ENCODE measurements around the gene GRIK1. TPM values are rescaled to one million over a fixed set of nuclear protein-coding genes. Genes with fewer than 3 reads are reported as not detected.

GRIK1 gene
- total RNA-seq, 1 experiment from 2014 or later: not detected

- CTCF ChIA-PET: no interaction called here
- intact Hi-C loops (cut with micrococcal nuclease; ENCODE audit: unreplicated experiment): no loop called here
- H3K9me3 Mint-ChIP-seq (ENCODE audit: unreplicated experiment): no peaks in the 10 kb centered on the region
- no peaks in the 10 kb centered on the region for H3K27me3 ChIP-seq (replicated peaks; ENCODE audit: control insufficient read depth, insufficient read depth, low read length)
- H3K27ac Mint-ChIP-seq (ENCODE audit: unreplicated experiment): no peak overlapping the region
- POLR2A ChIA-PET: no interaction called here
- H3K4me1 Mint-ChIP-seq (ENCODE audit: low read depth, unreplicated experiment): no peaks in the 10 kb centered on the region
- H3K4me1 ChIP-seq: no peaks in the 10 kb centered on the region
- no peak for DNase-seq
- H3K4me3 ChIP-seq (ENCODE audit: low read depth, low read length): no peak overlapping the region
- peaks cover 24% of the 10 kb centered on the region for H3K27me3 Mint-ChIP-seq (ENCODE audit: insufficient read depth, unreplicated experiment)
- no peaks in the 10 kb centered on the region for H3K36me3 Mint-ChIP-seq (ENCODE audit: insufficient read depth, unreplicated experiment)
- no peaks in the 10 kb centered on the region for H3K9me3 ChIP-seq
- no peak for TF ChIP-seq CTCF (IDR thresholded peaks at IDR 0.05; ENCODE audit: insufficient read depth in 1 of 2, low read depth in 1 of 2, low read length in 1 of 2, severe bottlenecking in 1 of 2, unreplicated experiment in 1 of 2)
- BruUV-seq (replicated peaks): no TSS peak
- H3K4me3 Mint-ChIP-seq (ENCODE audit: unreplicated experiment): no peak overlapping the region
- no peaks in the 10 kb centered on the region for H3K36me3 ChIP-seq (ENCODE audit: control insufficient read depth, insufficient read depth, low read length)
Observed at GRCh38 chr21:29739176-29739575, 200.6 kb downstream of the GRIK1 start.

GRCh38 chr21:29738730-29739129, 201.1 kb downstream of the GRIK1 start:
- BruUV-seq (replicated peaks): no TSS peak
- H3K9me3 ChIP-seq: no peaks in the 10 kb centered on the region
- no peaks in the 10 kb centered on the region for H3K9me3 Mint-ChIP-seq (ENCODE audit: unreplicated experiment)
- no peaks in the 10 kb centered on the region for H3K36me3 ChIP-seq (ENCODE audit: control insufficient read depth, insufficient read depth, low read length)
- no peaks in the 10 kb centered on the region for H3K27me3 ChIP-seq (replicated peaks; ENCODE audit: control insufficient read depth, insufficient read depth, low read length)
- TF ChIP-seq CTCF (IDR thresholded peaks at IDR 0.05; ENCODE audit: insufficient read depth in 1 of 2, low read depth in 1 of 2, low read length in 1 of 2, severe bottlenecking in 1 of 2, unreplicated experiment in 1 of 2): no peak
- ChIA-PET CTCF (no interaction called here), POLR2A (no interaction called here)
- H3K4me1 Mint-ChIP-seq (ENCODE audit: low read depth, unreplicated experiment): no peaks in the 10 kb centered on the region
- H3K4me1 ChIP-seq: no peaks in the 10 kb centered on the region
- H3K4me3 Mint-ChIP-seq (ENCODE audit: unreplicated experiment): no peak overlapping the region
- no peak overlapping the region for H3K4me3 ChIP-seq (ENCODE audit: low read depth, low read length)
- intact Hi-C loops (cut with micrococcal nuclease; ENCODE audit: unreplicated experiment): no loop called here
- DNase-seq: no peak
- H3K27me3 Mint-ChIP-seq (ENCODE audit: insufficient read depth, unreplicated experiment): peaks cover 22% of the 10 kb centered on the region
- H3K27ac Mint-ChIP-seq (ENCODE audit: unreplicated experiment): no peak overlapping the region
- no peaks in the 10 kb centered on the region for H3K36me3 Mint-ChIP-seq (ENCODE audit: insufficient read depth, unreplicated experiment)

GRCh38 chr21:29737186-29737585, 202.6 kb downstream of the GRIK1 start:
- CTCF ChIA-PET: no interaction called here
- no peaks in the 10 kb centered on the region for H3K9me3 Mint-ChIP-seq (ENCODE audit: unreplicated experiment)
- H3K36me3 Mint-ChIP-seq (ENCODE audit: insufficient read depth, unreplicated experiment): no peaks in the 10 kb centered on the region
- POLR2A ChIA-PET: no interaction called here
- no peak for TF ChIP-seq CTCF (IDR thresholded peaks at IDR 0.05; ENCODE audit: insufficient read depth in 1 of 2, low read depth in 1 of 2, low read length in 1 of 2, severe bottlenecking in 1 of 2, unreplicated experiment in 1 of 2)
- H3K27me3 Mint-ChIP-seq (ENCODE audit: insufficient read depth, unreplicated experiment): peaks cover 16% of the 10 kb centered on the region
- BruUV-seq (replicated peaks): no TSS peak
- no peak overlapping the region for H3K4me3 ChIP-seq (ENCODE audit: low read depth, low read length)
- intact Hi-C loops (cut with micrococcal nuclease; ENCODE audit: unreplicated experiment): no loop called here
- DNase-seq: no peak
- H3K4me3 Mint-ChIP-seq (ENCODE audit: unreplicated experiment): no peak overlapping the region
- no peaks in the 10 kb centered on the region for H3K4me1 Mint-ChIP-seq (ENCODE audit: low read depth, unreplicated experiment)
- H3K36me3 ChIP-seq (ENCODE audit: control insufficient read depth, insufficient read depth, low read length): no peaks in the 10 kb centered on the region
- H3K27me3 ChIP-seq (replicated peaks; ENCODE audit: control insufficient read depth, insufficient read depth, low read length): no peaks in the 10 kb centered on the region
- no peak overlapping the region for H3K27ac Mint-ChIP-seq (ENCODE audit: unreplicated experiment)
- no peaks in the 10 kb centered on the region for H3K9me3 ChIP-seq
- H3K4me1 ChIP-seq: no peaks in the 10 kb centered on the region

All from Caco-2 (cell line).